PFSK-1 (cell line): ENCODE data around the gene CAPNS2.

Source experiments
- FOXP2 ChIP-seq: optimal IDR thresholded peaks from 2 replicates; pipeline ENCODE3; 2011; ENCODE audit warnings: borderline replicate concordance, control low read depth, inconsistent platforms; ENCODE audit not compliant: insufficient read depth; ENCODE audit errors: extremely low read length, extremely low read depth
- POLR2AphosphoS5 ChIP-seq: IDR thresholded peaks from 2 replicates; pipeline ENCODE4 v1.6.1; 2012; ENCODE audit warnings: low read depth, mild to moderate bottlenecking, control low read depth, low read length, moderate library complexity
- SIN3A ChIP-seq: IDR thresholded peaks from 2 replicates; pipeline ENCODE4 v1.6.1; 2012; ENCODE audit warnings: mild to moderate bottlenecking, low read length, moderate library complexity, borderline replicate concordance; ENCODE audit not compliant: insufficient read depth
- TAF1 ChIP-seq: IDR thresholded peaks from 2 replicates; pipeline ENCODE4 v1.6.1; 2012; ENCODE audit warnings: low read length, control low read depth, borderline replicate concordance; ENCODE audit not compliant: insufficient read depth
- TF ChIP-seq, protein P1 (sequence below), 2 experiments: IDR thresholded peaks; 2 replicates each; pipeline versions ENCODE4 v1.6.1 to v1.8.0; 2011 to 2012; ENCODE audit warnings: low read depth in 2 of 2, low read length in 2 of 2, control low read depth in 1 of 2, inconsistent platforms in 1 of 2, mild to moderate bottlenecking in 1 of 2, moderate library complexity in 1 of 2; ENCODE audit not compliant: insufficient read depth in 1 of 2

Gene CAPNS2

DNA sequence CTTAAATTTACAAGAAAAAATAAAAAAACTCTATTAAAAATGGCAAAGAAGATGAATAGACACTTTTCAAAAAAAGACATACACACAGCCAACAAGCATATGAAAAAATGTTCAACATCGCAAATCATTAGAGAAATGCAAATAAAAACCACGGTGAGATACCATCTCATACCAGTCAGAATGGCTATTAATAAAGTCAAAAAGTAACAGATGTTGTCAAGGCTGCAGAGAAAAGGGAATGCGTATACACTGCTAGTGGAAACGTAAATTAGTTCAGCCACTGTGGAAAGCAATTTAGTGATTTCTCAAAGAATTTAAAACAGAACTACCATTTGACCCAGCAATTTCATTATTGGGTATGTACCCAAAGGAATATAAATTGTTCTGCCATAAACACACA, 31.4 kb downstream of the CAPNS2 start:
- TF ChIP-seq SIN3A (no peak), TAF1 (no peak), POLR2AphosphoS5 (no peak), FOXP2 (no peak)
- TF ChIP-seq, protein P1, sequence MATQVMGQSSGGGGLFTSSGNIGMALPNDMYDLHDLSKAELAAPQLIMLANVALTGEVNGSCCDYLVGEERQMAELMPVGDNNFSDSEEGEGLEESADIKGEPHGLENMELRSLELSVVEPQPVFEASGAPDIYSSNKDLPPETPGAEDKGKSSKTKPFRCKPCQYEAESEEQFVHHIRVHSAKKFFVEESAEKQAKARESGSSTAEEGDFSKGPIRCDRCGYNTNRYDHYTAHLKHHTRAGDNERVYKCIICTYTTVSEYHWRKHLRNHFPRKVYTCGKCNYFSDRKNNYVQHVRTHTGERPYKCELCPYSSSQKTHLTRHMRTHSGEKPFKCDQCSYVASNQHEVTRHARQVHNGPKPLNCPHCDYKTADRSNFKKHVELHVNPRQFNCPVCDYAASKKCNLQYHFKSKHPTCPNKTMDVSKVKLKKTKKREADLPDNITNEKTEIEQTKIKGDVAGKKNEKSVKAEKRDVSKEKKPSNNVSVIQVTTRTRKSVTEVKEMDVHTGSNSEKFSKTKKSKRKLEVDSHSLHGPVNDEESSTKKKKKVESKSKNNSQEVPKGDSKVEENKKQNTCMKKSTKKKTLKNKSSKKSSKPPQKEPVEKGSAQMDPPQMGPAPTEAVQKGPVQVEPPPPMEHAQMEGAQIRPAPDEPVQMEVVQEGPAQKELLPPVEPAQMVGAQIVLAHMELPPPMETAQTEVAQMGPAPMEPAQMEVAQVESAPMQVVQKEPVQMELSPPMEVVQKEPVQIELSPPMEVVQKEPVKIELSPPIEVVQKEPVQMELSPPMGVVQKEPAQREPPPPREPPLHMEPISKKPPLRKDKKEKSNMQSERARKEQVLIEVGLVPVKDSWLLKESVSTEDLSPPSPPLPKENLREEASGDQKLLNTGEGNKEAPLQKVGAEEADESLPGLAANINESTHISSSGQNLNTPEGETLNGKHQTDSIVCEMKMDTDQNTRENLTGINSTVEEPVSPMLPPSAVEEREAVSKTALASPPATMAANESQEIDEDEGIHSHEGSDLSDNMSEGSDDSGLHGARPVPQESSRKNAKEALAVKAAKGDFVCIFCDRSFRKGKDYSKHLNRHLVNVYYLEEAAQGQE (IDR thresholded peaks at IDR 0.05; ENCODE audit: insufficient read depth in 1 of 2, low read depth in 2 of 2, low read length in 2 of 2): no peak

DNA sequence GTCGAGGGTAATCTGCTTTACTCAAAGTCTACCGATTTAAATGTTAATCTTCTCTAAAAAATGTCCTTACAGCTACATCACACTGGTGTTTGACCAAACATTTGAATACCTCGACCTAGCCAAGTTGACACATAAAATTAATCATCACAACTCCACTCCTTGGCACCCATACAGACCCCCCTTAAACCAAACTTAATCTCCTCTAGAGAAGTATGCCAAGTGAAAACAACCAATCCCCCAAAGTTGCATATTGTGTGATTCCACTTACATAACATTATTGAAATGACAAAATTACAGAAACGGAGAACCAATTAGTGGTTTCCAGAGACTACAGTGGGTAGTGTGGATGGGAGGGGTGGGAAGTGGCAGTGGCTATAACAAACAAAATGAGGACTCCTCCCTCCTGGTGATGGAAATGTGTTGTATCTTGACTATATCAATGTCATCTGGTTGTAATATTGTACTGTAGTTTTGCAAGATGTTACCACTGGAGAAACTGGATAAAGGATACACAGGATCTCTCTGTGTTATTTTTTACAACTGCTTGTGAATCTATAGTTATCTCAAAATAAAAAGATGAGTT, 39.4 kb downstream of the CAPNS2 start:
- TF ChIP-seq FOXP2 (no peak), TAF1 (no peak), SIN3A (no peak), POLR2AphosphoS5 (no peak)
- TF ChIP-seq, protein P1 (IDR thresholded peaks at IDR 0.05; ENCODE audit: insufficient read depth in 1 of 2, low read depth in 2 of 2, low read length in 2 of 2): no peak

DNA sequence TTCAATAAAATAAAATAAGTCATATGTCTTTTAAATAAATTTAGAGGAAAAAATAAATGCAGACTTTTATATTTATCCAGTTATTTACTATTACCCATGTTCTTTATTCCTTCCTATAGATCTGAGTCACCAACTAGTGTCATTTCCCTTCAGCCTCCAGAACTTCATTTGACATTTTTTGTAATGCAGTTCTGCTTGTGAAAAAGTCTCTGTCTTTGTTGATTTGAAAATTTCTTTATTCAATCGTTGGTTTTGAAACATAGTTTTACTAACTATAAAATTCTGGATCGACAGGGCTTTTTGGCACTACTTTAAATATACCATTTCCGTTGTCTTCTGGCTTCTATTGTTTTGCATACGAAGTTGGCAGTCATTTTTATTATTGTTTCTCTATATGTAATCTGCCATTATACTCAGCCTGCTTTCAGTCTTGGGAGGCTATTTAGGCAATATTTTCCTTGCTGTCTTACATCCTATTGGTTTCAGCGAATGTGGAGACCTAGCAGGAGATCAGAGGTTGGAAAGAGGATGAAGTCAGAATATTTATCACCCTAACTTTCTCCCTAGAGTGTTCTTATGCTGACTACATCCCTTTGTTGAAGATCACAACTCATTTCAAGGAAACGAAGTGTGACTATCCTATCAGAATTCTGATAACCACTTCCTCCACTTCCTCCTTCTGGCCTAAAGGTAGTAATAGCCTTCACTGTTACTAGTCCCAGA, 47.3 kb downstream of the CAPNS2 start:
- TF ChIP-seq POLR2AphosphoS5: no peak
- TF ChIP-seq, protein P1 (IDR thresholded peaks at IDR 0.05; ENCODE audit: insufficient read depth in 1 of 2, low read depth in 2 of 2, low read length in 2 of 2): no peak
- TF ChIP-seq SIN3A: no peak
- no peak for TF ChIP-seq FOXP2
- TF ChIP-seq TAF1: no peak

DNA sequence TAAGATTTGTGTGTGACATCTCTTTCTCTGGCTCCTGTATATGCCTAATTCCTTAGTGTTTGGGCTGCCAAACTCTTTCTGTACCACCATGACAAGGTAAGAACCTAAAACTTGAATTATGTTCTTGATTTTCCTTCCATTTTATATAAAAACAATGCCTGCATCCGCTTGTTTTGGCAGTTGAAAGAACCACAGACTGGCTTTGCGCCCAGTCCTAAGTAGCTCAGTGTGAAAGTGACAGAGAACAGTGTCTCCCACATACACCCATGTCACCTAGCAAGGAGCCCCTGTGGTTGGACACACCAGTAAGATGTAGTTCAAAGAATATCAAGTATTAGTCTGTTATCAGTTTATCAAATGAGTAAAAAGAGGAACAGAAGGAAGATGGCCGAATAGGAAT, 48.6 kb downstream of the CAPNS2 start:
- TF ChIP-seq FOXP2: no peak
- no peak for TF ChIP-seq SIN3A
- TF ChIP-seq, protein P1 (IDR thresholded peaks at IDR 0.05; ENCODE audit: insufficient read depth in 1 of 2, low read depth in 2 of 2, low read length in 2 of 2): no peak
- no peak for TF ChIP-seq POLR2AphosphoS5
- no peak for TF ChIP-seq TAF1
